GM12801 (cell line): ENCODE measurements around the gene SESTD1.

Experiments
- TF ChIP-seq, protein P1 (sequence below): IDR thresholded peaks from one replicate; pipeline ENCODE4 v1.5.1; 2011; ENCODE audit warnings: control low read depth; ENCODE audit not compliant: insufficient read length; ENCODE audit errors: extremely low read depth

SESTD1 gene

DNA sequence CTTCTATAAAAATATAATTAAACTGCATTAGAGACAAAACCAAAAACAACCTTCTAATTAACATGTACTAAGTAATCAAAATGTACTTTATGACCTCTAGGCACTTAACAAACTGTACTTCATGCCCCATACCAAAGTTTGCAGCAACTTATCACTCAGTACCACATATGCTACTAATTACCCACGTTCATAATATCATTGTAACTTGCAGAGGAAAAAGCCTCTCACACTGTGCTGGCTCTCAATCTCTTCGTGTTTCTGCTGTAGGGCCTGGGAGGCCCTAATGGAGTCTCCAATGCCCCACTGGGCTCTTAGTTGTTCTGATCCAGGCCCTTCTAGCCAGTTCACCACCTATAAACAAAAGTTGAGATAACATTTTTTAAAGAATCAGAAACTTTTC is 132.6 kb downstream of the SESTD1 start:
- TF ChIP-seq, protein P1, sequence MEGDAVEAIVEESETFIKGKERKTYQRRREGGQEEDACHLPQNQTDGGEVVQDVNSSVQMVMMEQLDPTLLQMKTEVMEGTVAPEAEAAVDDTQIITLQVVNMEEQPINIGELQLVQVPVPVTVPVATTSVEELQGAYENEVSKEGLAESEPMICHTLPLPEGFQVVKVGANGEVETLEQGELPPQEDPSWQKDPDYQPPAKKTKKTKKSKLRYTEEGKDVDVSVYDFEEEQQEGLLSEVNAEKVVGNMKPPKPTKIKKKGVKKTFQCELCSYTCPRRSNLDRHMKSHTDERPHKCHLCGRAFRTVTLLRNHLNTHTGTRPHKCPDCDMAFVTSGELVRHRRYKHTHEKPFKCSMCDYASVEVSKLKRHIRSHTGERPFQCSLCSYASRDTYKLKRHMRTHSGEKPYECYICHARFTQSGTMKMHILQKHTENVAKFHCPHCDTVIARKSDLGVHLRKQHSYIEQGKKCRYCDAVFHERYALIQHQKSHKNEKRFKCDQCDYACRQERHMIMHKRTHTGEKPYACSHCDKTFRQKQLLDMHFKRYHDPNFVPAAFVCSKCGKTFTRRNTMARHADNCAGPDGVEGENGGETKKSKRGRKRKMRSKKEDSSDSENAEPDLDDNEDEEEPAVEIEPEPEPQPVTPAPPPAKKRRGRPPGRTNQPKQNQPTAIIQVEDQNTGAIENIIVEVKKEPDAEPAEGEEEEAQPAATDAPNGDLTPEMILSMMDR = no peak

- TF ChIP-seq, protein P1 = no peak
Observed at GRCh38 chr2:179130560-179130959, 134.1 kb downstream of the SESTD1 start.

GRCh38 chr2:179129574-179130238 is 134.9 kb downstream of the SESTD1 start:
- TF ChIP-seq, protein P1 = no peak

- TF ChIP-seq, protein P1 = no peak
Observed at GRCh38 chr2:179125404-179125803, 139.2 kb downstream of the SESTD1 start.

GRCh38 chr2:179124282-179124681 is 140.3 kb downstream of the SESTD1 start:
- TF ChIP-seq, protein P1 = no peak

GRCh38 chr2:179123272-179123662 is 141.4 kb downstream of the SESTD1 start:
- TF ChIP-seq, protein P1 = no peak

DNA sequence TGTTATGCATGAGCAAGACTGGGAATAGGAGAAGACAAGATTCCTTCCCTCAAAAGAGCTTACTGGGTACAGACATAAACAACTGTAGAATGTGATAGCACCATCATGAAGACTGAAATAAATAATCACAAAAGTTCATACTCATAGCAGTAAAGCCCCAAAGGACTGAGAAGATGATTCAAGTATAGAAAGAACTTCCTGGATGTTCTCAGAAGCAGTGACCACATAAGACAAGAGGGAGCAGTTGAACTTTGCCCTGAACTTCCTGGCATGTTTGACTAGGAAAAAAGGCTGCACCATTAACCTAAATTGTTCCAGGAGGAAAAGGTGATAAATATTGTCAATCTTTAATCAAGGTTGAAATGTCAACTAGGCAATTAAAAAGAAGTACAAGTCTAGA is 156.9 kb downstream of the SESTD1 start:
- TF ChIP-seq, protein P1 = no peak
